Natural killer cell (primary cell): ENCODE measurements around the gene DNMT1. TPM values are rescaled to one million over a fixed set of nuclear protein-coding genes. Genes with fewer than 3 reads are reported as not detected.

Experiments used
- ATAC-seq, 3 donors: fragments of 150-1000 bp in 2 of 3; fragments of 200-7000 bp in 1 of 3; cut with Tn5 transposase; 1 replicate in 1 of 3; 2 replicates in 2 of 3; pipeline ENCODE4 v1.10.0; 2021; ENCODE audit warnings: mild to moderate bottlenecking in 2 of 3, moderate library complexity in 2 of 3
- DNase-seq, 2 donors: peaks; one replicate each; pipeline versions ENCODE4 v3.0.0 to v3.0.0-alpha.2; 2013 to 2021; ENCODE audit warnings: mixed read lengths in 1 of 2
- H3K27ac ChIP-seq: one replicate; pipeline ENCODE4 v1.5.1; 2013; ENCODE audit warnings: mild to moderate bottlenecking, low read length
- H3K27me3 ChIP-seq: one replicate; pipeline ENCODE4 v1.6.1; 2013; ENCODE audit warnings: low read length; ENCODE audit not compliant: control insufficient read depth, insufficient read depth
- H3K36me3 ChIP-seq: one replicate; pipeline ENCODE4 v1.6.1; 2013; ENCODE audit warnings: low read length; ENCODE audit not compliant: control insufficient read depth, insufficient read depth
- H3K4me1 ChIP-seq: one replicate; pipeline ENCODE4 v1.6.1; 2013; ENCODE audit warnings: low read length; ENCODE audit not compliant: control insufficient read depth, insufficient read depth
- H3K4me3 ChIP-seq: one replicate; pipeline ENCODE4 v1.5.1; 2013; ENCODE audit warnings: low read length
- H3K9me3 ChIP-seq: one replicate; pipeline ENCODE4 v1.6.1; 2013; ENCODE audit warnings: low read length; ENCODE audit not compliant: control insufficient read depth, insufficient read depth
- H3K27ac Mint-ChIP-seq, 2 donors: one replicate each; pipeline ENCODE4 v1.8.0; 2022; ENCODE audit warnings: mild to moderate bottlenecking in 2 of 2, mixed read lengths in 2 of 2, moderate library complexity in 1 of 2
- H3K27me3 Mint-ChIP-seq, 2 donors: one replicate each; pipeline ENCODE4 v1.8.0; 2022; ENCODE audit warnings: low read depth in 2 of 2, mixed read lengths in 2 of 2
- H3K36me3 Mint-ChIP-seq: one replicate; pipeline ENCODE4 v1.8.0; 2022; ENCODE audit warnings: mixed read lengths
- H3K4me1 Mint-ChIP-seq, 2 donors: one replicate each; pipeline ENCODE4 v1.8.0; 2022; ENCODE audit warnings: mixed read lengths in 2 of 2
- H3K4me3 Mint-ChIP-seq: one replicate; pipeline ENCODE4 v1.8.0; 2022; ENCODE audit warnings: mild to moderate bottlenecking, moderate library complexity, mixed read lengths
- H3K9me3 Mint-ChIP-seq, 2 donors: one replicate each; pipeline ENCODE4 v1.8.0; 2022; ENCODE audit warnings: mixed read lengths in 2 of 2
- WGBS: methylation state at CpG from one replicate; pipeline ENCODE4 v1.1.7; 2013; ENCODE audit warnings: missing lambda C conversion rate; ENCODE audit not compliant: insufficient coverage; 5-methylcytosine and 5-hydroxymethylcytosine counted together
- intact Hi-C: fragments of 100-400 bp; cut with micrococcal nuclease; formaldehyde crosslinking; loops from one replicate; pipeline ENCODE4 v1.14.2; 2022
- total RNA-seq, 4 donors: library from RNA; stranded (reverse); fragments of 120-200 nt in 1 of 4; gene quantifications; one replicate each; pipeline versions ENCODE4 v1.2.3 to v1.2.4, GENCODE V29; 2013 to 2022
- TF ChIP-seq, protein P1 (sequence below): fragments of 200-600 bp; IDR thresholded peaks from one replicate; pipeline ENCODE4 v1.8.0; 2022; ENCODE audit warnings: antibody characterized with exemption

DNMT1 gene
- total RNA-seq, 3 donors from 2014 or later (not counting 1 experiment from before 2014, with no cell fraction given): 266 to 323 (median 275) TPM

DNA sequence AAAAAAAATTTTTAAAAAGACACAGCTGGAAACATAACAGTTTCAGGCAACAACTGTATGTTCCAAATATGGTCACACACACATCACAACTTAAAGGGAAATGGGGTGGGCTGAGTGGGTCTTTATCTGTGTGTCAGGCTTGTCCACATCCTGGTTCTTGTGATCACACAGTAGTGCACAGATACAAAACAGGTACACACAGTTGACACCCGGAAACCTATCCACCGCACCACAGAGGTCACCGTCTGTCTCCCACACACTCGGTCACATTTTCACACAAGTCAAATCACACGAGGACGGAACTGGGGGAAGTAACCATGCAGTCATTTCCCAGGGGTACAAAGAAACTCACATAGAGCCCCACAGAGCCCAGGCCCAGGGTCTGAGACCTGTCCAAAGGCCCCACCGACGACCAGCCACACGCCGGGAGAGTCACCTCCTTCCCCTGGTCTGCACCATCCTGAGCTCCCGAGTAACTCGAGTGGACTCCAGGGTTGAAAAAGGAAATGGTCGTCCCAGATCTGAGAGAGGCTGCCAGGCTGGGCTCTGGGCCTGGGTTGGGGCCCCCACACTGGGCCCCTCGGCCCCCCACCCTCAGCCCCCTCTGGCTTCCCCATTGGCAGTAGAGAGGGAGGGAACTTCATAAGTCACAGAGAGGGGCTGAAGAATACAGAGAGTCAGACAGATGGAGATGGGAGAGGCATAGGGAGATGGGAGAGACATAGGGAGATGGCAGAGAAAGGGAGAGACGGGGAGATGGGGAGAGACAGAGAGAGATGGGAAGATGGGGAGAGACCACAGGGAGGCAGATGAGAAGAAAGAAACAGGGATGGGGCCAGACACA, 89.9 kb downstream of the DNMT1 start:
- Histone ChIP-seq H3K4me1 (peaks cover 86% of the 10 kb centered on the region), H3K27ac (peak overlapping the region; percentile 100), H3K9me3 (no peaks in the 10 kb centered on the region), H3K36me3 (peaks cover 28% of the 10 kb centered on the region), H3K4me3 (no peak overlapping the region), H3K27me3 (no peaks in the 10 kb centered on the region)
- DNase-seq: peak; percentile 80 to 94
- Mint-ChIP-seq H3K4me1 (peaks cover 51 to 65% of the 10 kb centered on the region in 2 donors), H3K36me3 (no peaks in the 10 kb centered on the region), H3K9me3 (no peaks in the 10 kb centered on the region), H3K4me3 (peak overlapping the region; percentile 88), H3K27me3 (no peaks in the 10 kb centered on the region), H3K27ac (peak overlapping the region; percentile 94 to 99)
- WGBS: 6% methylated on average over 14 of the region's 15 CpGs
- TF ChIP-seq, protein P1, sequence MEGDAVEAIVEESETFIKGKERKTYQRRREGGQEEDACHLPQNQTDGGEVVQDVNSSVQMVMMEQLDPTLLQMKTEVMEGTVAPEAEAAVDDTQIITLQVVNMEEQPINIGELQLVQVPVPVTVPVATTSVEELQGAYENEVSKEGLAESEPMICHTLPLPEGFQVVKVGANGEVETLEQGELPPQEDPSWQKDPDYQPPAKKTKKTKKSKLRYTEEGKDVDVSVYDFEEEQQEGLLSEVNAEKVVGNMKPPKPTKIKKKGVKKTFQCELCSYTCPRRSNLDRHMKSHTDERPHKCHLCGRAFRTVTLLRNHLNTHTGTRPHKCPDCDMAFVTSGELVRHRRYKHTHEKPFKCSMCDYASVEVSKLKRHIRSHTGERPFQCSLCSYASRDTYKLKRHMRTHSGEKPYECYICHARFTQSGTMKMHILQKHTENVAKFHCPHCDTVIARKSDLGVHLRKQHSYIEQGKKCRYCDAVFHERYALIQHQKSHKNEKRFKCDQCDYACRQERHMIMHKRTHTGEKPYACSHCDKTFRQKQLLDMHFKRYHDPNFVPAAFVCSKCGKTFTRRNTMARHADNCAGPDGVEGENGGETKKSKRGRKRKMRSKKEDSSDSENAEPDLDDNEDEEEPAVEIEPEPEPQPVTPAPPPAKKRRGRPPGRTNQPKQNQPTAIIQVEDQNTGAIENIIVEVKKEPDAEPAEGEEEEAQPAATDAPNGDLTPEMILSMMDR: no peak
- intact Hi-C loops: loop anchor here (2.0 to 10.0 kb wide), 4 partner anchors 302 to 690 kb away; partner anchors contain the start of gene S1PR5
- ATAC-seq: peak; percentile 52 to 77 (median 64)

DNA sequence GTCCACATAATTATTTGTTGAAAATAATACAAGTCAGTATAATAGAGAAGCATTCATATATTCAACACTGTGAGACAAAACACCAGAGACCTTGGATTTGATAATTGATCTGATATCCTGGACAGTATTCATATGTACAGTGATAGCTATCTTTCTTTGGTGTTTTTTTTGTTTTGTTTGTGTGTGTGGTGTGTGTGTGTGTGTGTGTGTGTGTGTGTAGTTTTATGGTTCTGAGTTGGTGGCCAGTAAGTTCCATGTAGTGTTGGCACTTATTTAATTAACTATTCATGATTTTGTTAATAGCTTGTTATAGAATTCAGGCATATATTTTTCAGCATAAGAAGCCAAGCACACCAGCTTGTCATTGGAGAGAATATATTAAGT, 90.6 kb downstream of the DNMT1 start:
- no peaks in the 10 kb centered on the region for H3K36me3 Mint-ChIP-seq
- H3K4me1 Mint-ChIP-seq: peaks cover 59 to 67% of the 10 kb centered on the region in 2 donors
- peak overlapping the region; percentile 94 to 99 for H3K27ac Mint-ChIP-seq
- H3K9me3 ChIP-seq: no peaks in the 10 kb centered on the region
- H3K27ac ChIP-seq: peak overlapping the region; percentile 100
- peak overlapping the region; percentile 88 for H3K4me3 Mint-ChIP-seq
- no peak for DNase-seq
- no peak overlapping the region for H3K4me3 ChIP-seq
- H3K36me3 ChIP-seq: peaks cover 20% of the 10 kb centered on the region
- H3K9me3 Mint-ChIP-seq: no peaks in the 10 kb centered on the region
- no peak for ATAC-seq
- peaks cover 87% of the 10 kb centered on the region for H3K4me1 ChIP-seq
- no peaks in the 10 kb centered on the region for H3K27me3 Mint-ChIP-seq
- H3K27me3 ChIP-seq: no peaks in the 10 kb centered on the region
- TF ChIP-seq, protein P1: no peak
- intact Hi-C loops: loop anchor here (2.0 to 10.0 kb wide), 4 partner anchors 303 to 691 kb away; partner anchors contain the start of gene S1PR5

DNA sequence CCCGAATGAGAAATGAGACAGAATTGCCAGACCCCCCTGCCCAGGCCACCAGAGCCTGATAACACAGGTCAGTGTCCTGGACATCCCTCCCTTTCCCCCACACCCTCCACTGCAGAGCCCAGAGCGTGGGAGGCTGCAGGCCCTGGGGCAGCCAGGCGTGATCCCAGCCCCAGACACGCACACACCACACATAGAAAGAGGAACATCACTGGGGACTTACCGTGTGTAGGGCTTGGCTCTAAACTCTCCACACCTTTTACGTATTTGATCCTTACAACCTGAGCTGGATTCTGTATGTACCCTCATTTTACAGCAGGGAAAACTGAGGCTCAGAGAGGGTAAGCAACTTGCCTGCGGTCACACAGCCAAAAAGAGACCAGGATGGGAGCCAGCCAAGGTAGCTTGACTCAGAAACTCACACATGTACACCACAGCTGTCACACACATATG, 91.9 kb downstream of the DNMT1 start:
- H3K27me3 ChIP-seq: no peaks in the 10 kb centered on the region
- H3K4me1 ChIP-seq: peaks cover 92% of the 10 kb centered on the region
- H3K9me3 ChIP-seq: no peaks in the 10 kb centered on the region
- H3K9me3 Mint-ChIP-seq: no peaks in the 10 kb centered on the region
- peaks cover 64 to 72% of the 10 kb centered on the region in 2 donors for H3K4me1 Mint-ChIP-seq
- peak overlapping the region; percentile 94 for H3K27ac ChIP-seq
- DNase-seq (peak in 1 of 2 donors; percentile 48), ATAC-seq (no peak)
- no peaks in the 10 kb centered on the region for H3K27me3 Mint-ChIP-seq
- H3K36me3 Mint-ChIP-seq: no peaks in the 10 kb centered on the region
- peak overlapping the region; percentile 85 for H3K4me3 Mint-ChIP-seq
- H3K27ac Mint-ChIP-seq: peak overlapping the region; percentile 99
- intact Hi-C loops: loop anchor here (1.0 to 10.0 kb wide), 4 partner anchors 10 to 692 kb away; no protein-coding TSS in a partner anchor
- H3K4me3 ChIP-seq: no peak overlapping the region
- WGBS: 32% methylated on average over 7 of the region's 7 CpGs
- TF ChIP-seq, protein P1: no peak
- H3K36me3 ChIP-seq: peaks cover 7% of the 10 kb centered on the region
